Measurements from ENCODE around the gene FAIM2.

GRCh38 chr12:49891476-49891875 lies 12.2 kb downstream of the FAIM2 start:
- no peak for TF ChIP-seq POLR2A (IDR thresholded peaks at IDR 0.05; ENCODE audit: low read depth, low read length)
- TF ChIP-seq TAF1 (IDR thresholded peaks at IDR 0.05; ENCODE audit: low read depth, low read length): no peak
- no peak for TF ChIP-seq POLR2AphosphoS5 (IDR thresholded peaks at IDR 0.05; ENCODE audit: low read depth, low read length)
